C4-2B (cell line): ENCODE data around the gene CCL13.
A peak's percentile ranks its signal among the peaks of the same experiment; 100 is the strongest.

Source experiments
- CTCF ChIP-seq: fragments of 450-650 bp; conservative IDR thresholded peaks from 2 replicates; pipeline ENCODE4 v1.5.1; 2017; ENCODE audit warnings: mild to moderate bottlenecking
- ZFX ChIP-seq: fragments of 450-650 bp; IDR thresholded peaks from 2 replicates; pipeline ENCODE4 v1.6.1; 2017

DNA sequence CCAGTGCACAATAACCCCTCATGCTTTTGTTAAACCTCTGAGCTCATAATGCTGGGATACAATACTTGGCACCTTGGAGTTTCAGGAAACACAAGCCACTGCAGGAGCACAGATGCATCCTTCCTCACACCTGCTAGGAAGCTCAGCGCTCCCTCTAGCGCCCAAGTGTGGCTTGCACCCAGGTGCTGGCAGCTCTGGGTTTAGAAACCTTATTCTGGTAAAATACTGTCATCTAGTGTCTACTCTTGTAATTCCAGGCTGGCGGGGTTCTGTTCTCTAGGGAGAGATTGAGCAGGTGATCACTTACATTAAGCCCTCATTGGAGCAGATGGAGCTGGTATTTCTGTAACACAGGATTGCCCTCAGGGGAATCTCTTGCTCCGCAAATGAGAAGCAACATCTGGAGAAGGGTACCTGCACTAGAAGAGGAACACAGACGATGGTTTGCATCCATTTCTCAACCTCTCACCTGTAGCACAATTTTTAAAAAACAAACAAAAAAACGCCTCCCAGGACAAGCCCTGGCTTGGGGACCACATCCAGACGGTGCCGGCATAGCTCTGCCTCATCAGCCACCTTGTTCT lies 5.3 kb downstream of the CCL13 start:
- peak; percentile 100 for TF ChIP-seq CTCF
- TF ChIP-seq ZFX, result no peak
